PC-3 (cell line): Measurements from ENCODE around the gene MAGI2.

ENCODE experiments used
- CTCF ChIP-seq: fragments of 300-600 bp; sonication (generic); conservative IDR thresholded peaks from 2 replicates; pipeline ENCODE4 v1.5.1; 2017; ENCODE audit warnings: antibody characterized with exemption, low read depth, mild to moderate bottlenecking, low read length
- EZH2 ChIP-seq: fragments of 300-600 bp; sonication (generic); IDR thresholded peaks from one replicate; pipeline ENCODE4 v1.6.1; 2017; ENCODE audit warnings: antibody characterized with exemption, mild to moderate bottlenecking, low read length; ENCODE audit not compliant: unreplicated experiment
- EZH2phosphoT487 ChIP-seq: fragments of 300-600 bp; sonication (generic); IDR thresholded peaks from 2 replicates; pipeline ENCODE4 v1.6.1; 2018; ENCODE audit warnings: mild to moderate bottlenecking, antibody characterized with exemption, low read length, borderline replicate concordance

GRCh38 chr7:78939669-78940068 is 513.8 kb downstream of the MAGI2 start:
- no peak for TF ChIP-seq CTCF
- no peak for TF ChIP-seq EZH2phosphoT487
- TF ChIP-seq EZH2 = no peak
